RWPE1 (cell line): ENCODE results near the gene CACNG3.

Experiments
- CTCF ChIA-PET: fragments of 350-600 bp; sonication (Branson Sonifier 250); formaldehyde crosslinking; extraction: SDS; loops from one replicate; lab custom pipeline; 2021; lab: Yijun Ruan, JAX
- POLR2A ChIA-PET: fragments of 400-600 bp; formaldehyde crosslinking; extraction: SDS; loops from one replicate; lab custom pipeline; 2020; ENCODE audit warnings: antibody characterized with exemption; ENCODE audit not compliant: low non-redundant PET; lab: Yijun Ruan, JAX
- DNase-seq: peaks from one replicate; pipeline ENCODE4 v3.0.0; 2012; ENCODE audit warnings: low spot score
- H3K27ac ChIP-seq: fragments of 450-650 bp; 2 replicates; pipeline ENCODE4 v1.5.1; 2017
- TF ChIP-seq, protein P1 (sequence below): fragments of 450-650 bp; conservative IDR thresholded peaks from 2 replicates; pipeline ENCODE4 v1.5.1; 2017; ENCODE audit warnings: low read depth, mild to moderate bottlenecking

The CACNG3 gene

GRCh38 chr16:24286741-24287405 lies 30.7 kb downstream of the CACNG3 start:
- no peak overlapping the region for H3K27ac ChIP-seq
- DNase-seq: no peak
- TF ChIP-seq, protein P1, sequence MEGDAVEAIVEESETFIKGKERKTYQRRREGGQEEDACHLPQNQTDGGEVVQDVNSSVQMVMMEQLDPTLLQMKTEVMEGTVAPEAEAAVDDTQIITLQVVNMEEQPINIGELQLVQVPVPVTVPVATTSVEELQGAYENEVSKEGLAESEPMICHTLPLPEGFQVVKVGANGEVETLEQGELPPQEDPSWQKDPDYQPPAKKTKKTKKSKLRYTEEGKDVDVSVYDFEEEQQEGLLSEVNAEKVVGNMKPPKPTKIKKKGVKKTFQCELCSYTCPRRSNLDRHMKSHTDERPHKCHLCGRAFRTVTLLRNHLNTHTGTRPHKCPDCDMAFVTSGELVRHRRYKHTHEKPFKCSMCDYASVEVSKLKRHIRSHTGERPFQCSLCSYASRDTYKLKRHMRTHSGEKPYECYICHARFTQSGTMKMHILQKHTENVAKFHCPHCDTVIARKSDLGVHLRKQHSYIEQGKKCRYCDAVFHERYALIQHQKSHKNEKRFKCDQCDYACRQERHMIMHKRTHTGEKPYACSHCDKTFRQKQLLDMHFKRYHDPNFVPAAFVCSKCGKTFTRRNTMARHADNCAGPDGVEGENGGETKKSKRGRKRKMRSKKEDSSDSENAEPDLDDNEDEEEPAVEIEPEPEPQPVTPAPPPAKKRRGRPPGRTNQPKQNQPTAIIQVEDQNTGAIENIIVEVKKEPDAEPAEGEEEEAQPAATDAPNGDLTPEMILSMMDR: no peak
- ChIA-PET POLR2A (no interaction called here), CTCF (interaction anchor here (0.6 to 0.7 kb wide), 2 partner anchors 14 to 96 kb away, joined by 4 to 6 read pairs; no protein-coding TSS in a partner anchor)

DNA sequence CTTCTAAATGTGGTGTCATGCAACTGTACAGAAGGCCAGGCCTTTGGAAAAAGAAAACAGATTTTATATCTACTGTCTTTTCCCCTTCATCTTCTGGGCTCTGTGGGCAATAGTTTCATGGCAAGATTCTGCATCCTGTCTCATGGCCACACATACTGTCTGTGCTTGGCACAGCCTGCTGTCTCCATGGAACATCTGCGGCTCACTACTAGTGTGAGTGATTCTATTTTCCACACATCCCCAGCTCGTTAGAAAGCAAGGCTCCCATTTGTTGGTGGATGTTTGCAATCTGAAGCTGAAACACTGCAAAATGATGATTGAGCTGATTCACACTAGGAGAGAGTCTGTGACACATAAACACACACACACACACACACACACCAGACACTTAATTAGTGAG lies 32.4 kb downstream of the CACNG3 start:
- H3K27ac ChIP-seq: no peak overlapping the region
- DNase-seq: no peak
- ChIA-PET CTCF (no interaction called here), POLR2A (no interaction called here)
- TF ChIP-seq, protein P1: no peak

DNA sequence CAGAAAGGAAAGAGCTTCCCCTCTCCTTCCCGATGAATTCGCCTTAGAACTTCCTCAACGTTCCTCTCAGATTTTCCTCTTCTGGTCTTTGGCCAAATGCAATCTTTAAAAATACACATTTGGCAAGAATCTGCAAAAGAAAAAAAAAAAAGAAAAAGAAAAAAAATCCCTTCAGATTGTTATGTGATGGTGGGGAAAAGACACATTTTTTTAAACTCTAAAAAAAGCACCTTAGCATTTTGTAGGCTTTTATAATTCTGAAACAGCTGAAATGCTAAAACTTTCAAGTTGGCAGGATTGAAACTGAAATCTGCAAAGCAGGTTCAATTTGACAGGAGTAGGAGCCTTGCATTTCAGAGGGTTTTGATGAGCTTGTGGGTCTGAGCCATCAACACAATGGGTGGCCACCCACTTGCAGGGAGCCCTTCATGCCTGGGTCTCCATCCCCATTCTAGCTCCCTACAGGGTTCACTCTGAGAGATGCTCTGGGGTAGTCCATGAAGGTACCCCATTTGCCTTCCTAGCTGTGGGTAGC lies 33.1 kb downstream of the CACNG3 start:
- ChIA-PET CTCF (interaction anchor here (0.7 to 1.3 kb wide), 3 partner anchors 15 to 130 kb away, joined by 3 to 4 read pairs (median 3); no protein-coding TSS in a partner anchor), POLR2A (no interaction called here)
- H3K27ac ChIP-seq: no peak overlapping the region
- TF ChIP-seq, protein P1: no peak
- DNase-seq: no peak

DNA sequence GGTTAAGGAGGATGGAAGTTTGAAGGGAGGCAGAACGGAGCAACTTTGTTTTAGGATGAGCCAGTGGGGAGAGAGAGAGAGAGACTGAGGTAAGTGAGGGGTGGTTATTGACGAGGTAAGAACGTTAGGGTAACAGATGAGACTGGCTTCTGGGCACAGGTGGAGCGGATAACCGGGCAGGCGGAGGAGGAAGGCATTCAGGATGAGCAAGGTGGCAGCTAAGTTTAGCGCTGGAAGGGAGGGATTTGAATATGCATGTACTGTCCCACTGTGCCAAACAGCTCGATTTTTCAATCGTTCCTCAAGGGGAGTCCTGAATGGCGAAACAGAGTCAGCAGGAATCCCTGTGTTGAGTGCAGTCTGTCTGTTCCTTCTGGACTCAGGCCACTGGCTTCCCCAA lies 35.8 kb downstream of the CACNG3 start:
- no peak for DNase-seq
- ChIA-PET CTCF (no interaction called here), POLR2A (no interaction called here)
- TF ChIP-seq, protein P1: no peak
- no peak overlapping the region for H3K27ac ChIP-seq

DNA sequence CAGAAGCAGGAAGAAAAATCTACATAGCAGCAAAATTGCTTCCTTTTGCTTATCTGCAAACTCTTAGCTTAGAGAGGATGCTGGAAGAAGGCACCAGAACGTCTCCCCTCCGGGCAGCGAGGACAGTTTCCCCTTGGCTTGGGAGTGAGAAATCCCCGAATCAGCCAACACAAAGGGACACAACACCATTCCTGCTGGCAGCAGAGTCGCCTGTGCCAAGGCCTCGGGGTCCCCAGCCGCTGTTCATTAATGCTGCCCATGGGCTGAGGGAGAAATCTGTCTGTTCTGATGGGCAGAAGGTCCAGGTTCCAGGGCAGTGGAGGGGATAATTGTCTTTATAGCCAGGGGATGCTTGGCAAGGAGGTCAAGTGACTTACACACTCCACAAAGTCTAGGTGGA lies 38.0 kb downstream of the CACNG3 start:
- TF ChIP-seq, protein P1: no peak
- H3K27ac ChIP-seq: no peak overlapping the region
- no peak for DNase-seq
- ChIA-PET POLR2A (no interaction called here), CTCF (no interaction called here)

GRCh38 chr16:24297375-24297774 lies 41.2 kb downstream of the CACNG3 start:
- CTCF ChIA-PET: interaction anchor here (0.5 kb wide), 1 partner anchor 146 kb away, joined by 4 read pairs; no protein-coding TSS in a partner anchor
- DNase-seq: no peak
- POLR2A ChIA-PET: no interaction called here
- TF ChIP-seq, protein P1: no peak
- H3K27ac ChIP-seq: no peak overlapping the region
